HUES48 (cell line): ENCODE measurements around the gene DNMBP.
A peak's percentile ranks its signal among the peaks of the same experiment; 100 is the strongest.
"Not testable (repeated sequence)": the region's sequence is repeated elsewhere in the genome, so short reads cannot be mapped to it uniquely, and the experiment has no call there.

ENCODE experiments used
- H3K27ac ChIP-seq: one replicate; pipeline ENCODE4 v1.7.0; 2013; ENCODE audit warnings: low read depth, low read length, inconsistent platforms
- H3K27me3 ChIP-seq: 2 replicates; pipeline ENCODE4 v1.6.1; 2013; ENCODE audit warnings: mild to moderate bottlenecking, low read length; ENCODE audit not compliant: control insufficient read depth, insufficient read depth
- H3K36me3 ChIP-seq: 2 replicates; pipeline ENCODE4 v1.6.1; 2013; ENCODE audit warnings: low read length; ENCODE audit not compliant: control insufficient read depth, insufficient read depth
- H3K4me1 ChIP-seq: 2 replicates; pipeline ENCODE4 v1.6.1; 2013; ENCODE audit warnings: mild to moderate bottlenecking, low read length; ENCODE audit not compliant: control insufficient read depth, insufficient read depth
- H3K4me3 ChIP-seq: 2 replicates; pipeline ENCODE4 v1.5.1; 2013; ENCODE audit warnings: mild to moderate bottlenecking, low read depth, low read length
- H3K9ac ChIP-seq: 2 replicates; pipeline ENCODE4 v1.6.1; 2013; ENCODE audit warnings: mild to moderate bottlenecking, low read depth, low read length, moderate library complexity
- H3K9me3 ChIP-seq: 2 replicates; pipeline ENCODE4 v1.6.1; 2013; ENCODE audit warnings: low read length; ENCODE audit not compliant: control insufficient read depth, insufficient read depth

DNMBP gene

GRCh38 chr10:99944860-99945259 lies 64.9 kb downstream of the DNMBP start:
- Histone ChIP-seq H3K36me3 (no peaks in the 10 kb centered on the region), H3K27ac (no peak overlapping the region), H3K9me3 (peaks cover 1% of the 10 kb centered on the region; the same call in 1 of the 2 replicates), H3K9ac (no peak overlapping the region), H3K27me3 (no peaks in the 10 kb centered on the region), H3K4me1 (no peaks in the 10 kb centered on the region), H3K4me3 (no peak overlapping the region)

- Histone ChIP-seq H3K9ac (no peak overlapping the region), H3K4me1 (no peaks in the 10 kb centered on the region), H3K4me3 (no peak overlapping the region), H3K27me3 (no peaks in the 10 kb centered on the region), H3K9me3 (peaks cover 3% of the 10 kb centered on the region), H3K36me3 (no peaks in the 10 kb centered on the region), H3K27ac (no peak overlapping the region)
Observed at GRCh38 chr10:99943908-99944307, 65.8 kb downstream of the DNMBP start.

GRCh38 chr10:99941942-99942820 lies 67.6 kb downstream of the DNMBP start:
- Histone ChIP-seq H3K9ac (no peak overlapping the region), H3K36me3 (no peaks in the 10 kb centered on the region), H3K27me3 (no peaks in the 10 kb centered on the region), H3K27ac (no peak overlapping the region), H3K4me3 (no peak overlapping the region), H3K4me1 (no peaks in the 10 kb centered on the region), H3K9me3 (peaks cover 3% of the 10 kb centered on the region)

DNA sequence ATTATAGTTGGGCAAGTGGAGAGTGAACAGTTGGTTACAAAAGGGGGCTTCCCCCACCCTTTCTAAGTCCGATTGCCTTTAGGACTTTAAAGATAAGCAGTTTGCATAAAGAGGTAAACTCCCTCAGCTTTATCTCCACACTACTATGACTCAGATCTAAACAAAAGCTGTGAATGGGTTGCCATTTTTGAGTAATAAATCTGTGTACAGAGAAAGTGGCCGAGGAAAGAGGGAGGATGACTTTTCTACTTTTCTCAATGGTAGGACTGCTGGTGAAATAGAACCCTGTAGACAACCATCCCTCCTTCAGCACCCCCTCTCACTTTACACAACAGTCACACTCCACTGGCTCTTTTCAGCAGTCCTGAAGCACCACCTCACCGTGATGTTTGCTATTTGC lies 71.2 kb downstream of the DNMBP start:
- Histone ChIP-seq H3K4me3 (no peak overlapping the region), H3K36me3 (no peaks in the 10 kb centered on the region), H3K27me3 (no peaks in the 10 kb centered on the region), H3K4me1 (no peaks in the 10 kb centered on the region), H3K9me3 (peaks cover 3% of the 10 kb centered on the region), H3K27ac (no peak overlapping the region), H3K9ac (no peak overlapping the region)

- Histone ChIP-seq H3K27me3 (no peaks in the 10 kb centered on the region), H3K27ac (no peak overlapping the region), H3K9ac (no peak overlapping the region), H3K4me3 (no peak overlapping the region), H3K36me3 (no peaks in the 10 kb centered on the region), H3K9me3 (peaks cover 3% of the 10 kb centered on the region), H3K4me1 (no peaks in the 10 kb centered on the region)
Observed at GRCh38 chr10:99937630-99938029, 72.1 kb downstream of the DNMBP start.

DNA sequence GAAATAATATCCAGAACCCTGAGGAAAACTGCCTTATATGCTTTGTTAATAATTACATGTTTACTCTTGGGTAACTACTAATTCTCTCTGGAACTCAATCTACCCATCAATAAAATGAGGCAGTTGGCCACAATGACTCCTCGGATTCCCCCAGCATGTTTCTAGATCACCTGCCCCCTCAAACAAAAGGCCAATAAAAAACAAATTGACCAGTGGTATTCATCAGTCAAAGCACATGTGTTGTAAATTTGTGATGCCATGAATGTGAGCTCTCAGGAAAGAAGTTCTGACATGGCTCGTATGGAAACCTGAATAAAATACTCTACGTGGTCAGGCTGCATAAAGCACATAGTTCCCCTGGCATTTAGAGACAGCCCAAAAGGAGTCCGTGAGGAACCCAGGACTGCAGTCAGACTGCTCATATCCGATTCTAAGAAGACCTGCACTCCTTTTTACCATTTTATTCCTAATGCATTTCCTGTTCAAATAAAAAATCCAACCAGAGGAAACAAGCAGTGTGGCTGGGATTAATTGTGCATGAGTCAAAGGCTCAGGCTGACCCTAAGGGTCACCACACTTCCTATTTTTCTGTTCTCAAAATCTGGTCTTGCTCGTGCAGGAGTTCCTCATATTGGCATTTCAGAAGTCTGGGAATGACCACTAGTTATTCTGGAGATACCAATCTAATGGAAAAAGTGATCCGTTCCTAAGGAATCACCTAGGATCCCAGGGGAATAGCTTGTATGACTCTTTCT lies 77.4 kb downstream of the DNMBP start:
- H3K4me1 ChIP-seq = peaks cover 23% of the 10 kb centered on the region
- H3K27me3 ChIP-seq, H3K9me3 ChIP-seq, H3K9ac ChIP-seq, H3K36me3 ChIP-seq, H3K4me3 ChIP-seq: not testable (repeated sequence)
- H3K27ac ChIP-seq = peak overlapping the region; percentile 10

DNA sequence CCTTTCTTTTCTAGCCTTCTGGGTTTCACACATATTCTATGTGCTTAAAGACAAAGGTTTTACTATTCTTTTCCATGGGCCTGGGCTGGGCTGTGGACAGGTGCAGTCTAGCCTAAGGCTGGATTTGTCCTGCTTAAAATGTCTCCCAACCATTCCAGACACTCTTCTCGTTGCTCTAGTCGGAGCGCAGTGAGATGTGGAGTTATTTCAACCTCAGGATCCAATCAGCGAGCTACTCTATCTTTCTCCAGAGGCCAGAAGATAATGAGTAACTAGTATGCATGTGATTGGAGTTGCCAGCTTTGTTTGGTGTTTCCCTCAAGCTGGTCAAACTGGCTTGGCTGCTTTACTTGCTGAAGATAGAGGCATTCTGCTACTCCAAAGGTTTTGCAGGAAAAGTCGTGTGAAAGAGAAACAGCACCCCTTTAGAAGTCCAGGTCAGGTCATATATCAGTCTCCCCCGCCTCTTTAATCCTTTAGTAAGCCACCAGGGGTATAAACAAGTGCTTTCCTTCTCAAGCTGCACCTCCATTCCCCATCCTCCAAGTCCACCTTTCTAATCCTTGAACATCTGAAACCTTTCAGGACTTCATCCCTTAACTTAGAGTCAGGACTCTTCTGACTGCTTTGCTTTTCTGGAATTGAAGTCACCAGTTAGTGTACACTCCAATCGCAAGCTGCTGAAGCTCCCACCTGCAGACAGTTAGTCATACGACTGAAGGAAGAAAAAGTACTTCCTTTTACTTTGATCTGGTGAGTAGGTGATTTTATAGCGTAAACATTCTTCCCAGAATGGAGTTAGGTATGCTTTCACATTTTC lies 78.8 kb downstream of the DNMBP start:
- H3K4me3 ChIP-seq = peak overlapping the region; percentile 11
- peak overlapping the region; percentile 74 for H3K27ac ChIP-seq
- H3K9me3 ChIP-seq = no peaks in the 10 kb centered on the region
- no peaks in the 10 kb centered on the region for H3K27me3 ChIP-seq
- H3K4me1 ChIP-seq = peaks cover 23% of the 10 kb centered on the region
- H3K36me3 ChIP-seq = no peaks in the 10 kb centered on the region
- H3K9ac ChIP-seq = no peak overlapping the region

DNA sequence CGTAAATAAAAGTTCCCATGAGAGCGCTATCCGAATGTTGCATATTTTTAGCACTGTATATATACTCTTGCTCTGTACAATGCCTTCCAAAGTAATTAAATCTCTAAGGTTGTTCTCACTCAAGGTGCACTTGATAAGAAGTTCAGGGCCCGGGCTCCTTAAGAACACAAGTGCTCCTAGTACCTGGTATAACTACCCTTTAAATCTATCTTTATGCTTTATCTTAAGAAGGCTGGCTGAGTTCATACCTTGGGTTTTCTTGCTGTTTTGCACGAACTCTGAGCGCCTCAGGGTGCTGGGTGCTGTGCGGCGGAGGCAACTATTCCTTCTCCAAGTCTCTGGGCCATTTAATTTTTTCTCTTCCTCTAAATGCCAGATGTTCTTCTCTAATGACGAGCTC lies 80.4 kb downstream of the DNMBP start:
- Histone ChIP-seq H3K9me3 (no peaks in the 10 kb centered on the region), H3K27me3 (no peaks in the 10 kb centered on the region), H3K9ac (no peak overlapping the region), H3K27ac (no peak overlapping the region), H3K4me3 (no peak overlapping the region), H3K36me3 (no peaks in the 10 kb centered on the region), H3K4me1 (peaks cover 23% of the 10 kb centered on the region)

DNA sequence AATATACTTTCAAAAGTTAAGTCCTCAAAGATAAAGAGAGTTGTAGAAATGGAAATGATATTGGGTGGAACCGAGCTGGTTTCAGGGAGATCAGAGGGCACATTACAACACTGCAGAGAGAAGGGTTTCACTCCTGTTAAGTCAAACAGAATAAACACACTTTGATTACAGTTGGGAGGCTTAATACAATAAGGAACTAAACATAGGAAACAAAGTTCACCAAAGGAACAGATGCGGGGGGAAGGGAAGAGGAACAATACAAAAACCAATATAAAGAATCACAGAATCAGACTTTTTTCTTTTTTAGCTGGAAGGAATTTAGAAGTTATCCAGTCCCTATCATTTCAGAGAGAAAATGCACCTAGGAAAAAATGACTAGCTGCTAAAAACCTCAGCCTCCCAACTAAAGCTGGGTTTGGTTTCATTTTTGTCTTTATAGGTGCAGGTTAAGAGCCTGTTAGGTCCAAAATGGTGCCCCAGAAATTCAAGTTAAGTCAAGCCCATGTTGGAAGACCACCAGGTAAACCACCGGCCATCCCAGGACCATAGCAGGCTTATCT lies 81.9 kb downstream of the DNMBP start:
- Histone ChIP-seq H3K9me3 (no peaks in the 10 kb centered on the region), H3K4me3 (no peak overlapping the region), H3K4me1 (peaks cover 23% of the 10 kb centered on the region), H3K36me3 (no peaks in the 10 kb centered on the region), H3K9ac (no peak overlapping the region), H3K27me3 (no peaks in the 10 kb centered on the region), H3K27ac (peak overlapping the region; percentile 17)

DNA sequence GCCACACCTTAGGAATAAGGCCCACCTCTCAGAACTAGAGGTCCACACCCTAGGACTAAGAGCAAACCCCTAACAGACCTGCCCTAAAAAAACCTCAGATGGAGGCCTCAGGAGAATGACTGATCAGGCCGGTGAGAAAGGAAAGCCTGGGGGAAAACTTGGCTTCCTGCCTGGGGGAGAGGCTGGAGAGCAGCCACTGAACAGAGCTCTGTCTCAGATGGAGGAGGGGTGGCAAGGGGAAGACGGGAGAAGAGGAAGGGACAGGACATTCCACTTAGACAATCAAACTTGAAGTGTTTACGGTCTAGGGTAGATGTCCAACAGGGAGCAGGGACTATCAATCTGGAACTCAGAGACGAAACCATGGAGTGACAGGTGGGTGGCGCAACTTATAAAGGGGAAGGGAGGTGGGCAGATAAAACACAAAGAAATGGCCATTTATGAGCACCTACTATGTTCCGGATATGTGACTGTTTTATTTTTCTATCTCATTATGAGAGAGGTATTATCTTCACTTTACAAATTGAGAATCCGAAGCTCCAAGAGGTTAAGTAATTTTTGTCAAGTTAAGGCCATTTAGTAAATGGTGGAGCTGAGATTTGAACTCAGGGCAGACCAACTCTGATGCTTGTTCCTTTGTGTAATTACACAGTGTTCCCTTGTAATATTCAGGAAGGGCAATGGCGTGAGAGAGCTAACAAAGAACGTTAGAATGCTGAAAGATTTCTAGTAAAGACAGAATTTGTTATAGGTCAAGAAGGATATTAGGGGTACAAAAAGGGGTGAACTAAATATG lies 82.6 kb downstream of the DNMBP start:
- Histone ChIP-seq H3K4me3 (no peak overlapping the region), H3K4me1 (peaks cover 22% of the 10 kb centered on the region), H3K27ac (no peak overlapping the region), H3K27me3 (no peaks in the 10 kb centered on the region), H3K36me3 (no peaks in the 10 kb centered on the region), H3K9ac (no peak overlapping the region), H3K9me3 (no peaks in the 10 kb centered on the region)
